OCI-M2 (cell line): Measurements from ENCODE around the gene ATOSB.

Experiments
- DNase-seq: peaks from one replicate; lab custom pipeline; 2025; ENCODE audit not compliant: unreplicated experiment; lab: John Stamatoyannopoulos, UW

The ATOSB gene

GRCh38 chr9:35114113-35114839 is 1.4 kb downstream of the ATOSB start:
- DNase-seq: peak; percentile 51

- DNase-seq: no peak
Measured at GRCh38 chr9:35112257-35113020, 3.2 kb downstream of the ATOSB start.

GRCh38 chr9:35111001-35111933 is 4.4 kb downstream of the ATOSB start:
- DNase-seq: peak; percentile 59

GRCh38 chr9:35110327-35110761 is 5.3 kb downstream of the ATOSB start:
- no peak for DNase-seq

- peak; percentile 70 for DNase-seq
Measured at GRCh38 chr9:35108946-35109575, 6.6 kb downstream of the ATOSB start.

- no peak for DNase-seq
Measured at GRCh38 chr9:35108461-35108860, 7.2 kb downstream of the ATOSB start.

- no peak for DNase-seq
Measured at GRCh38 chr9:35107297-35108290, 8.1 kb downstream of the ATOSB start.

- DNase-seq: no peak
Measured at GRCh38 chr9:35106343-35106730, 9.3 kb downstream of the ATOSB start.

GRCh38 chr9:35105571-35106342 is 9.9 kb downstream of the ATOSB start:
- DNase-seq: no peak

- no peak for DNase-seq
Measured at GRCh38 chr9:35105126-35105525, 10.5 kb downstream of the ATOSB start.

- DNase-seq: no peak
Measured at GRCh38 chr9:35104586-35104985, 11.1 kb downstream of the ATOSB start.

GRCh38 chr9:35103660-35104191 is 11.9 kb downstream of the ATOSB start:
- no peak for DNase-seq

- peak; percentile 28 for DNase-seq
Measured at GRCh38 chr9:35102769-35103659, 12.6 kb downstream of the ATOSB start, which contains the start of gene STOML2. STOML2 (minus strand) TSS chr9:35103131; CDS start chr9:35103094, 37 bp downstream.

- no peak for DNase-seq
Measured at GRCh38 chr9:35102465-35102768, 13.2 kb downstream of the ATOSB start.

GRCh38 chr9:35097573-35097972 is 18.1 kb downstream of the ATOSB start:
- no peak for DNase-seq

GRCh38 chr9:35096035-35096849 is 19.4 kb downstream of the ATOSB start, which contains the start of gene PIGO:
PIGO (minus strand) TSS chr9:35096591; CDS start chr9:35095565, 1,026 bp downstream.
- peak; percentile 46 for DNase-seq

- DNase-seq: no peak
Measured at GRCh38 chr9:35091536-35091935, 24.1 kb downstream of the ATOSB start.
